K562 (cell line): Measurements from ENCODE around the gene PACSIN2. TPM values are rescaled to one million over a fixed set of nuclear protein-coding genes. Genes with fewer than 3 reads are reported as not detected.

Source experiments
- ATAC-seq: fragments of 200-7000 bp; cut with Tn5 transposase; 3 replicates; pipeline ENCODE4 v1.9.1; 2020; ENCODE audit warnings: moderate library complexity
- BruUV-seq: library from RNA; stranded (reverse); fragments of 400-500 nt; replicated peaks from 2 replicates; lab custom pipeline; 2021; lab: Mats Ljungman, UMichigan
- CTCF ChIA-PET: fragments of 300-600 bp; formaldehyde crosslinking; extraction: SDS; loops from one replicate; lab custom pipeline; 2021; ENCODE audit warnings: low intra/inter-chr PET ratio; lab: Yijun Ruan, JAX
- POLR2A ChIA-PET: fragments of 300-600, 350-650 bp; sonication (Branson Sonifier 250); formaldehyde crosslinking; extraction: SDS; loops from one replicate; lab custom pipeline; 2021; ENCODE audit warnings: antibody characterized with exemption, inconsistent platforms; lab: Yijun Ruan, JAX
- DNase-seq, 4 experiments: peaks; one replicate each; pipeline versions ENCODE4 v3.0.0 to v3.0.0-alpha.2; 2011 to 2018; ENCODE audit warnings: low spot score in 3 of 4, mixed read lengths in 3 of 4; ENCODE audit errors: extremely low read depth in 1 of 4
- FAIRE-seq: peaks from 2 replicates; lab custom pipeline; 2011; peaks lifted over from hg19 to GRCh38; lab: Jason Lieb, UNC
- H2AFZ ChIP-seq: 2 replicates; pipeline ENCODE4 v1.6.0; 2011; ENCODE audit warnings: low read depth, low read length, control low read depth, inconsistent platforms
- H3K27ac ChIP-seq: fragments of 200-600 bp; 3 replicates; pipeline ENCODE4 v1.8.0; 2011; ENCODE audit warnings: low read depth, mild to moderate bottlenecking, control low read depth, inconsistent platforms, low read length, moderate library complexity, mixed read lengths; ENCODE audit errors: extremely low read depth
- H3K27me3 ChIP-seq, 2 experiments: fragments of 300-600 bp in 1 of 2; 2 replicates in 1 of 2; 3 replicates in 1 of 2; pipeline versions ENCODE4 v1.6.0 to v1.8.0; 2011; ENCODE audit warnings: inconsistent platforms in 2 of 2, low read length in 2 of 2, mild to moderate bottlenecking in 1 of 2, mixed read lengths in 1 of 2, moderate library complexity in 1 of 2; ENCODE audit not compliant: control insufficient read depth in 2 of 2, insufficient read depth in 2 of 2
- H3K36me3 ChIP-seq: fragments of 300-600 bp; 3 replicates; pipeline ENCODE4 v1.8.0; 2011; ENCODE audit warnings: mild to moderate bottlenecking, low read length, inconsistent platforms; ENCODE audit not compliant: control insufficient read depth, insufficient read depth
- H3K4me1 ChIP-seq, 2 experiments: fragments of 200-600 bp in 1 of 2; replicated peaks in 1 of 2; 2 replicates in 1 of 2; 3 replicates in 1 of 2; pipeline versions ENCODE4 v1.5.1 to v1.8.0; 2011; ENCODE audit warnings: inconsistent platforms in 2 of 2, low read length in 2 of 2, mild to moderate bottlenecking in 1 of 2, mixed read lengths in 1 of 2, moderate library complexity in 1 of 2; ENCODE audit not compliant: control insufficient read depth in 2 of 2, insufficient read depth in 2 of 2
- H3K4me2 ChIP-seq: 2 replicates; pipeline ENCODE4 v1.6.1; 2011; ENCODE audit warnings: low read length, control low read depth, inconsistent platforms, mixed read lengths; ENCODE audit not compliant: insufficient read depth
- H3K4me3 ChIP-seq: fragments of 200-600 bp; sonication (generic), shearing (Covaris generic); 2 replicates; pipeline ENCODE4 v1.5.1; 2016; ENCODE audit warnings: control low read depth, inconsistent platforms
- H3K79me2 ChIP-seq: fragments of 200-600 bp; 3 replicates; pipeline ENCODE4 v1.8.0; 2011; ENCODE audit warnings: low read length, inconsistent platforms; ENCODE audit not compliant: control insufficient read depth, insufficient read depth
- H3K9ac ChIP-seq, 2 experiments: 2 replicates each; pipeline versions ENCODE4 v1.6.0 to v1.6.1; 2011; ENCODE audit warnings: low read depth in 2 of 2, low read length in 2 of 2, control low read depth in 1 of 2, inconsistent platforms in 1 of 2, mild to moderate bottlenecking in 1 of 2, mixed read lengths in 1 of 2; ENCODE audit not compliant: insufficient read depth in 1 of 2
- H3K9me1 ChIP-seq: one replicate; pipeline ENCODE4 v1.6.0; 2011; ENCODE audit warnings: inconsistent platforms, mild to moderate bottlenecking, low read length, moderate library complexity; ENCODE audit not compliant: control insufficient read depth, insufficient read depth
- H3K9me3 ChIP-seq: replicated peaks from 2 replicates; pipeline ENCODE4 v1.5.1; 2011; ENCODE audit warnings: low read depth, low read length, inconsistent platforms; ENCODE audit not compliant: control insufficient read depth, insufficient read depth
- H4K20me1 ChIP-seq: replicated peaks from 2 replicates; pipeline ENCODE4 v1.6.1; 2011; ENCODE audit warnings: low read length, inconsistent platforms, mixed read lengths; ENCODE audit not compliant: control insufficient read depth, insufficient read depth
- CBX2 ChIP-seq: fragments of 200-600 bp; sonication (generic); IDR thresholded peaks from one replicate; pipeline ENCODE4 v1.6.1; 2012; ENCODE audit warnings: mild to moderate bottlenecking, low read length, inconsistent platforms; ENCODE audit not compliant: insufficient read depth, poor library complexity, severe bottlenecking
- CEBPB ChIP-seq: fragments of 450-650 bp; IDR thresholded peaks from 2 replicates; pipeline ENCODE4 v1.6.1; 2016; ENCODE audit warnings: missing genetic modification characterization, missing compliant biosample characterization
- E2F6 ChIP-seq, 2 experiments: IDR thresholded peaks; 2 replicates each; pipeline ENCODE4 v1.6.1; 2011; ENCODE audit warnings: borderline replicate concordance in 1 of 2, control low read depth in 1 of 2, low read depth in 1 of 2, low read length in 1 of 2, mild to moderate bottlenecking in 1 of 2, mixed read lengths in 1 of 2, moderate library complexity in 1 of 2; ENCODE audit not compliant: insufficient read depth in 1 of 2, insufficient read length in 1 of 2, poor library complexity in 1 of 2, severe bottlenecking in 1 of 2; ENCODE audit errors: extremely low read depth in 1 of 2
- FOXK1 ChIP-seq: sonication (generic); formaldehyde crosslinking; IDR thresholded peaks from 2 replicates; pipeline ENCODE4 v1.8.0; 2022; ENCODE audit warnings: missing genetic modification reagents, mild to moderate bottlenecking, borderline replicate concordance
- PML ChIP-seq: IDR thresholded peaks from 2 replicates; pipeline ENCODE4 v1.6.1; 2012; ENCODE audit warnings: low read length, inconsistent platforms
- RB1 ChIP-seq: fragments of 450-650 bp; IDR thresholded peaks from 2 replicates; pipeline ENCODE4 v1.6.1; 2017; ENCODE audit warnings: low read depth, mild to moderate bottlenecking
- SMARCA4 ChIP-seq: fragments of 450-650 bp; IDR thresholded peaks from 2 replicates; pipeline ENCODE4 v1.6.1; 2016
- YY1 ChIP-seq, 3 experiments: IDR thresholded peaks; 2 replicates each; pipeline ENCODE4 v1.6.1; 2011; ENCODE audit warnings: low read length in 2 of 3, mild to moderate bottlenecking in 2 of 3, moderate library complexity in 2 of 3, borderline replicate concordance in 1 of 3, control low read depth in 1 of 3, low read depth in 1 of 3; ENCODE audit not compliant: insufficient read depth in 3 of 3, insufficient replicate concordance in 2 of 3, control insufficient read depth in 1 of 3, insufficient read length in 1 of 3; ENCODE audit errors: extremely low read depth in 1 of 3
- ZBTB11 ChIP-seq, 3 experiments: fragments of 200-800 bp in 1 of 3; fragments of 250-450 bp in 1 of 3; fragments of 450-650 bp in 1 of 3; sonication (Bioruptor Pico) in 1 of 3; sonication (Bioruptor generic) in 1 of 3; formaldehyde crosslinking in 1 of 3; IDR thresholded peaks; 2 replicates each; pipeline versions ENCODE4 v1.6.1 to v1.8.0; 2016 to 2022; ENCODE audit warnings: mild to moderate bottlenecking in 2 of 3, missing genetic modification characterization in 2 of 3, missing compliant biosample characterization in 1 of 3, moderate library complexity in 1 of 3
- WGBS: fragments of 100-300 bp; shearing (Covaris generic); methylation state at CpG from one replicate; pipeline ENCODE4 v1.1.6; 2016; ENCODE audit warnings: low coverage, mixed read lengths; ENCODE audit not compliant: insufficient coverage; ENCODE audit errors: missing lambda C conversion rate; 5-methylcytosine and 5-hydroxymethylcytosine counted together
- in situ Hi-C: fragments of 300-500 bp; cut with MboI; formaldehyde crosslinking; loops from 4 replicates; pipeline ENCODE4 v1.15.0; 2018; ENCODE audit warnings: inconsistent platforms, mixed read lengths
- intact Hi-C: fragments of 100-400 bp; cut with micrococcal nuclease; formaldehyde crosslinking; loops from 2 replicates; pipeline ENCODE4 v1.14.2; 2022
- polyA plus RNA-seq, 8 experiments: library from polyadenylated mRNA; depleted of rRNA in 4 of 8; stranded (reverse) in 5 of 8; unstranded in 3 of 8; fragments of >200 nt; fragmentation: Nextera tagmentation in 2 of 8; fragmentation: Illumina TruSeq in 1 of 8; extraction: Ambion mirVana in 2 of 8; extraction: Trizol in 1 of 8; gene quantifications; 2 replicates each; pipeline versions ENCODE4 v1.2.1 to v1.2.3, GENCODE V29; 2011 to 2014; ENCODE audit warnings: inconsistent platforms in 1 of 8, missing spikeins in 1 of 8
- total RNA-seq, 7 experiments: library from RNA; depleted of rRNA in 6 of 7; stranded (reverse); fragments of >200 nt in 6 of 7; fragmentation: Illumina TruSeq in 2 of 7; extraction: Trizol in 2 of 7; gene quantifications; 2 replicates each; pipeline versions ENCODE4 v1.2.1 to v1.2.3, GENCODE V29; 2011 to 2021; ENCODE audit warnings: low replicate concordance in 1 of 7
- TF ChIP-seq, protein P1 (sequence below): sonication (generic); formaldehyde crosslinking; IDR thresholded peaks from 2 replicates; pipeline ENCODE4 v1.8.0; 2022; ENCODE audit warnings: missing genetic modification reagents, mild to moderate bottlenecking, moderate library complexity, borderline replicate concordance
- TF ChIP-seq, protein P2 (sequence below): IDR thresholded peaks from 2 replicates; pipeline ENCODE4 v1.6.1; 2011; ENCODE audit warnings: borderline replicate concordance, low read depth, mild to moderate bottlenecking, moderate library complexity, low read length; ENCODE audit not compliant: insufficient read depth, poor library complexity, severe bottlenecking

The PACSIN2 gene
- total and polyA plus RNA-seq, 9 of the 15 experiments (the other 6 are each of a cell fraction or from before 2014, with no cell fraction given): 0.45 to 45.1 (median 23.9) TPM

DNA sequence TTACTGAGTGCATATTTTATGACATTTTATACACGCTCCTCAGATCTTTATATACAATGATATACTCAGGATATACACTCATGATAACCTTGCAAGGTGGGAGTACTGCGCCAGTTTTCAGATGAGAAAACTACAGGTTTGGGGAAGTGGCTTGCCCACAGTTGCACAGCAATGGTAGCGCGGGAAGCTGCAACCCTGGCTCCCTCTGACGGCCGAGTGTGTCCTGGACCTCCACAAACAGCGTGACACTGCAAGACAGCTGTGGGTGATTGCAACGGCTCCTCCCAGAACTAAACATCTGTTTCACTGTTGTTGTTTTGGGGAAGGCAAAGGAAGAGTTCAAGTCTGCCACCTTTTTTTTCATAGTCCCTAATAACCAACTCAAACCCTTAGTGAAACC, 47.0 kb downstream of the PACSIN2 start:
- H3K27me3 ChIP-seq: no peaks in the 10 kb centered on the region
- no peaks in the 10 kb centered on the region for H3K36me3 ChIP-seq
- in situ Hi-C loops (loop anchor here (5.0 kb wide), 1 partner anchor 64 kb away; no protein-coding TSS in a partner anchor), intact Hi-C loops (loop anchor here (5.0 kb wide), 1 partner anchor 101 kb away; no protein-coding TSS in a partner anchor)
- BruUV-seq: no TSS peak
- H3K27ac ChIP-seq: no peak overlapping the region
- peaks cover 5 to 9% of the 10 kb centered on the region in 2 experiments for H3K4me1 ChIP-seq
- DNase-seq (peak; percentile 48 to 62 (median 55)), ATAC-seq (peak; percentile 96), FAIRE-seq (peak; percentile 76)
- WGBS: 33% methylated on average over 8 of the region's 8 CpGs
- ChIA-PET POLR2A (interaction anchor here (0.6 to 1.3 kb wide), 4 partner anchors 8 to 90 kb away, joined by 3 to 4 read pairs (median 3); no protein-coding TSS in a partner anchor), CTCF (no interaction called here)
- H3K9ac ChIP-seq: no peak overlapping the region
- H3K9me3 ChIP-seq: no peaks in the 10 kb centered on the region
- H2AFZ ChIP-seq: no peak overlapping the region
- H3K9me1 ChIP-seq: no peaks in the 10 kb centered on the region
- no peak overlapping the region for H3K4me3 ChIP-seq
- peaks cover 5% of the 10 kb centered on the region; the same call in 2 of the 3 replicates for H3K79me2 ChIP-seq
- no peak overlapping the region; the same call in 1 of the 2 replicates for H3K4me2 ChIP-seq
- no peaks in the 10 kb centered on the region; the same call in 1 of the 2 replicates for H4K20me1 ChIP-seq
- TF ChIP-seq CBX2: no peak
- 0 out of 6 replicates have a peak, but pooled peaks of 1 of the 3 experiments have one; percentile 30 for TF ChIP-seq ZBTB11 (CRISPR knock-in tag; IDR thresholded peaks at IDR 0.05)
- TF ChIP-seq CEBPB: 0 out of 2 replicates have a peak, but pooled peaks have one; percentile 8
- TF ChIP-seq PML: no peak
- no peak for TF ChIP-seq SMARCA4
- TF ChIP-seq, protein P1, sequence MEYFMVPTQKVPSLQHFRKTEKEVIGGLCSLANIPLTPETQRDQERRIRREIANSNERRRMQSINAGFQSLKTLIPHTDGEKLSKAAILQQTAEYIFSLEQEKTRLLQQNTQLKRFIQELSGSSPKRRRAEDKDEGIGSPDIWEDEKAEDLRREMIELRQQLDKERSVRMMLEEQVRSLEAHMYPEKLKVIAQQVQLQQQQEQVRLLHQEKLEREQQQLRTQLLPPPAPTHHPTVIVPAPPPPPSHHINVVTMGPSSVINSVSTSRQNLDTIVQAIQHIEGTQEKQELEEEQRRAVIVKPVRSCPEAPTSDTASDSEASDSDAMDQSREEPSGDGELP (CRISPR knock-in tag): peak; percentile 86
- TF ChIP-seq RB1: peak; percentile 57; the same call in 1 of the 2 replicates
- TF ChIP-seq E2F6 (IDR thresholded peaks at IDR 0.05; ENCODE audit: borderline replicate concordance in 1 of 2, extremely low read depth in 1 of 2, insufficient read depth in 1 of 2, insufficient read length in 1 of 2, low read depth in 1 of 2, low read length in 1 of 2, poor library complexity in 1 of 2, severe bottlenecking in 1 of 2): peak in 1 of 2 experiments; percentile 14
- peak in 1 of 3 experiments; percentile 33 for TF ChIP-seq YY1 (IDR thresholded peaks at IDR 0.05; ENCODE audit: borderline replicate concordance in 1 of 3, control insufficient read depth in 1 of 3, extremely low read depth in 1 of 3, insufficient read depth in 3 of 3, insufficient read length in 1 of 3, insufficient replicate concordance in 2 of 3, low read depth in 1 of 3, low read length in 2 of 3)
- TF ChIP-seq FOXK1 (CRISPR knock-in tag): no peak
- TF ChIP-seq, protein P2, sequence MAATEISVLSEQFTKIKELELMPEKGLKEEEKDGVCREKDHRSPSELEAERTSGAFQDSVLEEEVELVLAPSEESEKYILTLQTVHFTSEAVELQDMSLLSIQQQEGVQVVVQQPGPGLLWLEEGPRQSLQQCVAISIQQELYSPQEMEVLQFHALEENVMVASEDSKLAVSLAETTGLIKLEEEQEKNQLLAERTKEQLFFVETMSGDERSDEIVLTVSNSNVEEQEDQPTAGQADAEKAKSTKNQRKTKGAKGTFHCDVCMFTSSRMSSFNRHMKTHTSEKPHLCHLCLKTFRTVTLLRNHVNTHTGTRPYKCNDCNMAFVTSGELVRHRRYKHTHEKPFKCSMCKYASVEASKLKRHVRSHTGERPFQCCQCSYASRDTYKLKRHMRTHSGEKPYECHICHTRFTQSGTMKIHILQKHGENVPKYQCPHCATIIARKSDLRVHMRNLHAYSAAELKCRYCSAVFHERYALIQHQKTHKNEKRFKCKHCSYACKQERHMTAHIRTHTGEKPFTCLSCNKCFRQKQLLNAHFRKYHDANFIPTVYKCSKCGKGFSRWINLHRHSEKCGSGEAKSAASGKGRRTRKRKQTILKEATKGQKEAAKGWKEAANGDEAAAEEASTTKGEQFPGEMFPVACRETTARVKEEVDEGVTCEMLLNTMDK: peak; percentile 75
